Loucy (cell line): ENCODE measurements around the gene CELSR3.

ENCODE experiments used
- H2AFZ ChIP-seq: fragments of 200-600 bp; sonication (generic); 2 replicates; pipeline ENCODE4 v1.6.0; 2016; ENCODE audit warnings: antibody characterized with exemption, mild to moderate bottlenecking, low read length, moderate library complexity
- H3F3A ChIP-seq: fragments of 200-600 bp; 2 replicates; pipeline ENCODE4 v1.6.0; 2016; ENCODE audit warnings: antibody characterized with exemption, low read depth, mild to moderate bottlenecking
- H3K27me3 ChIP-seq: fragments of 200-600 bp; sonication (generic); 2 replicates; pipeline ENCODE4 v1.6.1; 2014; ENCODE audit warnings: low read length, mild to moderate bottlenecking; ENCODE audit not compliant: insufficient read depth, poor library complexity, severe bottlenecking
- H3K36me3 ChIP-seq: fragments of 200-600 bp; sonication (generic); 2 replicates; pipeline ENCODE4 v1.6.1; 2016; ENCODE audit warnings: low read length; ENCODE audit not compliant: insufficient read depth
- H3K4me1 ChIP-seq: fragments of 200-600 bp; sonication (generic); 2 replicates; pipeline ENCODE4 v1.5.1; 2014; ENCODE audit warnings: low read length, mild to moderate bottlenecking; ENCODE audit not compliant: insufficient read depth, poor library complexity, severe bottlenecking
- H3K4me2 ChIP-seq: fragments of 200-600 bp; sonication (generic); 2 replicates; pipeline ENCODE4 v1.6.0; 2014; ENCODE audit warnings: antibody characterized with exemption, low read length, low read depth, mild to moderate bottlenecking; ENCODE audit not compliant: poor library complexity, severe bottlenecking
- H3K4me3 ChIP-seq: fragments of 200-600 bp; sonication (generic); 2 replicates; pipeline ENCODE4 v1.5.1; 2014; ENCODE audit warnings: low read length, mild to moderate bottlenecking, mixed read lengths; ENCODE audit not compliant: poor library complexity, severe bottlenecking
- H3K79me2 ChIP-seq: fragments of 200-600 bp; sonication (generic); 2 replicates; pipeline ENCODE4 v1.6.1; 2014; ENCODE audit warnings: low read length; ENCODE audit not compliant: insufficient read depth
- H3K9ac ChIP-seq: fragments of 200-600 bp; sonication (generic); 2 replicates; pipeline ENCODE4 v1.6.0; 2014; ENCODE audit warnings: mild to moderate bottlenecking, low read depth, low read length, moderate library complexity; ENCODE audit not compliant: poor library complexity, severe bottlenecking
- H3K9me2 ChIP-seq: fragments of 200-600 bp; sonication (generic); replicated peaks from 2 replicates; pipeline ENCODE4 v1.6.1; 2016; ENCODE audit warnings: low read depth, low read length, mixed read lengths
- H3K9me3 ChIP-seq: fragments of 200-600 bp; sonication (generic); 2 replicates; pipeline ENCODE4 v1.6.1; 2014; ENCODE audit warnings: mild to moderate bottlenecking, antibody characterized with exemption, low read length, low read depth; ENCODE audit not compliant: insufficient read depth
- H4K20me1 ChIP-seq: fragments of 200-600 bp; sonication (generic); 2 replicates; pipeline ENCODE4 v1.6.0; 2014; ENCODE audit warnings: antibody characterized with exemption, low read length, mild to moderate bottlenecking; ENCODE audit not compliant: insufficient read depth, poor library complexity, severe bottlenecking
- CTCF ChIP-seq: fragments of 200-600 bp; sonication (generic); conservative IDR thresholded peaks from 2 replicates; pipeline ENCODE4 v1.5.1; 2014; ENCODE audit warnings: mild to moderate bottlenecking, antibody characterized with exemption, low read length
- EZH2phosphoT487 ChIP-seq: fragments of 200-600 bp; IDR thresholded peaks from 2 replicates; pipeline ENCODE4 v1.6.1; 2018; ENCODE audit warnings: antibody characterized with exemption, mild to moderate bottlenecking, moderate library complexity, borderline replicate concordance

Gene CELSR3

DNA sequence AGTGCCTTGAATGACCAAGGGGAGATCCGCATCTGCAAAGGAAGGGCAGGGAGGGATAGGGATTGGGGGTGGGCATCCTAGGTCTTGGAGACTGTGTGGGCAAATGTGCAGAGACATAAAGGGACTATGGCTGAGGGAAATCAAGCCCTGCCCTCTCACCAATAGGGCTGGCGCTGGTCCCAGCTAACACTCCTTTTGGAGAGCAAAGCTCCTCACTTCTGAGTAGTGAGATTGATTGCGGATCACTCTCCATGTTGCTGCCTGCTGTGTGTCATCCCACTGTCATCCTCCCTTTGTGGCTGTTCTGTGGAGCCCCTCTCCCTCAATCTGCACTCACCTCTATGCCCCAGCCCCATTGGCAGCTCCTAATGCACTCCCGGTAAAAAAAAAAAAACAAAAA lies 2.2 kb upstream of the CELSR3 start:
- Histone ChIP-seq H3K4me3 (no peak overlapping the region), H3F3A (no peaks in the 10 kb centered on the region), H4K20me1 (no peaks in the 10 kb centered on the region), H3K27me3 (no peaks in the 10 kb centered on the region), H3K4me1 (no peaks in the 10 kb centered on the region), H3K36me3 (no peaks in the 10 kb centered on the region), H3K79me2 (no peaks in the 10 kb centered on the region), H2AFZ (no peak overlapping the region), H3K9me3 (no peaks in the 10 kb centered on the region), H3K9me2 (no peaks in the 10 kb centered on the region), H3K9ac (no peak overlapping the region), H3K4me2 (no peak overlapping the region)
- TF ChIP-seq CTCF, result no peak

GRCh38 chr3:48664313-48664644 lies 1.6 kb upstream of the CELSR3 start:
- TF ChIP-seq EZH2phosphoT487, result no peak
- no peak for TF ChIP-seq CTCF
- Histone ChIP-seq H4K20me1 (no peaks in the 10 kb centered on the region), H3K4me2 (no peak overlapping the region)

DNA sequence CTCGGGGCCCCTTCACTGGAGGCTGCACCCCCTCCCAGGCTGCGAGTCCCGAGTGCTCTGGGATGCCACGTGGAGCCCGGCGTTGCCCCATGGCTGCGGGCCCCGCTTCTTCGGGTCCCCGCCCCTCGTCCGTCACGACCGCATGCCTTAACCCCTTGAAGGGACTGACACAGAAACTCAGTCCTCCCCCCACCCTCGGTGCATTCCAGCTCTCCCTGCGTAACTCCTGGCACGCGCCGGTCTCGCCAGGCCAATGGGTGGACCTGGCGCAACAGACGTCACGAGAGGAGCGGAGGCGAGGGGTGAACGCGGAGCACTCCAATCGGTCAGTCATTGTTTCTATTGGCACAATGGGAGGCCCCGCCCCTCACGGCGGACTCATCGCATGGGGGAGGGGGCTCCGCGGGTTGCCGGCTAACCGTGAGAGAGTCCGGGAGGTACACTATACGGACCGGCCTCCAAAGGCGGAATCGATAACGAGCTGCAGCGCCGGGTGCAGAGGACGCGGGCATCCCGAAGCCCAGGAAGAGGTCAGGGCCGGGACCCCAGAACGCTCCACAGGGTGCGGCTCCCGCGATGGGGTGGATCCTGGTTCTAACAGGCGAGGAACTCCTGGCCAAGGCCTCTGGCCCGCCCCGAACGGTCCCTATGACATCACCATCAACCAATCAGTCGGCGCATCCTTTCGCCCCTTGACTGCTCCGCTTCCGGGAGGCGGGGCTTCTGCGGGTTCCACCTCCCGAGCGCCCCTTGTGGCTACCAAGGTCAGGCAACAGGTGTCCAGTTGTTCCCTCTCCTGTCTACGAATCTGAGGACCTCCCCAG lies 1.0 kb upstream of the CELSR3 start:
- Histone ChIP-seq H3K4me1 (no peaks in the 10 kb centered on the region), H3K27me3 (no peaks in the 10 kb centered on the region), H3K9ac (no peak overlapping the region), H3K4me2 (no peak overlapping the region), H3K9me3 (no peaks in the 10 kb centered on the region), H3K4me3 (no peak overlapping the region), H3F3A (no peaks in the 10 kb centered on the region), H4K20me1 (no peaks in the 10 kb centered on the region), H2AFZ (no peak overlapping the region), H3K79me2 (no peaks in the 10 kb centered on the region), H3K36me3 (no peaks in the 10 kb centered on the region), H3K9me2 (no peaks in the 10 kb centered on the region)
- TF ChIP-seq EZH2phosphoT487 (no peak), CTCF (no peak)

More at GRCh38 chr3:48664313-48664644, 1.6 kb upstream of the CELSR3 start:
- Histone ChIP-seq H3K9ac (no peak overlapping the region), H3K9me2 (no peaks in the 10 kb centered on the region), H2AFZ (no peak overlapping the region), H3K4me1 (no peaks in the 10 kb centered on the region), H3F3A (no peaks in the 10 kb centered on the region), H3K27me3 (no peaks in the 10 kb centered on the region), H3K4me3 (no peak overlapping the region), H3K79me2 (no peaks in the 10 kb centered on the region), H3K9me3 (no peaks in the 10 kb centered on the region), H3K36me3 (no peaks in the 10 kb centered on the region)
